Natural killer cell treated with Interleukin-12 subunit alpha and Interleukin-12 subunit beta and Interleukin-15 and Interleukin-18, amount 100 ng/mL, for 72 hours (primary cell): ENCODE results near the gene GPR87. TPM values are rescaled to one million over a fixed set of nuclear protein-coding genes. Genes with fewer than 3 reads are reported as not detected.

Experiments used
- ATAC-seq, 2 donors: fragments of 150-1000 bp; cut with Tn5 transposase in 1 of 2; sonication (Bioruptor Pico), chemical (Tn5 transposase) in 1 of 2; 2 replicates each; pipeline ENCODE4 v1.10.0; 2021
- DNase-seq: peaks from one replicate; pipeline ENCODE4 v3.0.0; 2022; ENCODE audit warnings: low spot score
- H3K27ac Mint-ChIP-seq, 2 donors: 1 replicate in 1 of 2; 2 replicates in 1 of 2; pipeline ENCODE4 v1.8.0; 2022; ENCODE audit warnings: mixed read lengths in 2 of 2, mild to moderate bottlenecking in 1 of 2, moderate library complexity in 1 of 2
- H3K27me3 Mint-ChIP-seq, 2 donors: 1 replicate in 1 of 2; 2 replicates in 1 of 2; pipeline ENCODE4 v1.8.0; 2022; ENCODE audit warnings: mixed read lengths in 2 of 2
- H3K36me3 Mint-ChIP-seq: one replicate; pipeline ENCODE4 v1.8.0; 2022; ENCODE audit warnings: mixed read lengths
- H3K4me1 Mint-ChIP-seq, 2 donors: 1 replicate in 1 of 2; 2 replicates in 1 of 2; pipeline ENCODE4 v1.8.0; 2022; ENCODE audit warnings: low read depth in 2 of 2, mixed read lengths in 2 of 2, mild to moderate bottlenecking in 1 of 2
- H3K4me3 Mint-ChIP-seq: one replicate; pipeline ENCODE4 v1.8.0; 2022; ENCODE audit warnings: mixed read lengths
- H3K9me3 Mint-ChIP-seq: 2 replicates; pipeline ENCODE4 v1.8.0; 2022; ENCODE audit warnings: mixed read lengths
- total RNA-seq, 2 donors: library from RNA; stranded (reverse); gene quantifications; one replicate each; pipeline ENCODE4 v1.2.3, GENCODE V29; 2022

The GPR87 gene
- total RNA-seq, 2 donors from 2014 or later: not detected

- no peaks in the 10 kb centered on the region for H3K9me3 Mint-ChIP-seq
- ATAC-seq (no peak), DNase-seq (no peak)
Observed at GRCh38 chr3:151329363-151329762, 12.7 kb upstream of the GPR87 start, which contains the start of gene P2RY13. Gene P2RY13 (minus strand): TSS chr3:151329549. CDS start chr3:151329528, 21 bp downstream.

GRCh38 chr3:151328298-151328995 is 11.8 kb upstream of the GPR87 start:
- no peaks in the 10 kb centered on the region for H3K9me3 Mint-ChIP-seq
- ATAC-seq (peak; percentile 86 to 90), DNase-seq (peak; percentile 62)
- no peaks in the 10 kb centered on the region for H3K36me3 Mint-ChIP-seq
- H3K27ac Mint-ChIP-seq: peak overlapping the region; percentile 43 to 53
- no peaks in the 10 kb centered on the region for H3K27me3 Mint-ChIP-seq
- H3K4me1 Mint-ChIP-seq: peaks cover 9 to 25% of the 10 kb centered on the region in 2 donors
- peak overlapping the region; percentile 64 for H3K4me3 Mint-ChIP-seq

More at GRCh38 chr3:151329363-151329762, 12.7 kb upstream of the GPR87 start, which contains the start of gene P2RY13:
- Mint-ChIP-seq H3K27ac (peak within 1 kb of the TSS; percentile 43 to 53), H3K4me3 (peak within 1 kb of the TSS; percentile 64), H3K27me3 (no peaks in the 10 kb centered on the region), H3K36me3 (no peaks in the 10 kb centered on the region), H3K4me1 (peaks cover 9 to 20% of the 10 kb centered on the region in 2 donors)

GRCh38 chr3:151327571-151328198 is 11.1 kb upstream of the GPR87 start:
- H3K9me3 Mint-ChIP-seq: no peaks in the 10 kb centered on the region
- ATAC-seq: no peak
- H3K4me3 Mint-ChIP-seq: peak overlapping the region; percentile 64

GRCh38 chr3:151322511-151322910 is 5.9 kb upstream of the GPR87 start:
- Mint-ChIP-seq H3K27me3 (no peaks in the 10 kb centered on the region), H3K4me1 (peaks cover 0 to 13% of the 10 kb centered on the region in 2 donors), H3K9me3 (no peaks in the 10 kb centered on the region), H3K4me3 (no peak overlapping the region), H3K27ac (no peak overlapping the region), H3K36me3 (no peaks in the 10 kb centered on the region)
- DNase-seq: no peak
- ATAC-seq: no peak

More at GRCh38 chr3:151327571-151328198, 11.1 kb upstream of the GPR87 start:
- Mint-ChIP-seq H3K27me3 (no peaks in the 10 kb centered on the region), H3K4me1 (peaks cover 9 to 21% of the 10 kb centered on the region in 2 donors), H3K27ac (peak overlapping the region; percentile 43 to 53), H3K36me3 (no peaks in the 10 kb centered on the region)
- no peak for DNase-seq

GRCh38 chr3:151321526-151321925 is 4.9 kb upstream of the GPR87 start:
- Mint-ChIP-seq H3K27ac (no peak overlapping the region), H3K36me3 (no peaks in the 10 kb centered on the region), H3K4me1 (peaks cover 0 to 13% of the 10 kb centered on the region in 2 donors), H3K9me3 (no peaks in the 10 kb centered on the region), H3K27me3 (no peaks in the 10 kb centered on the region), H3K4me3 (no peak overlapping the region)
- DNase-seq (no peak), ATAC-seq (no peak)

- Mint-ChIP-seq H3K27me3 (no peaks in the 10 kb centered on the region), H3K4me3 (no peak overlapping the region)
- no peak for ATAC-seq
Observed at GRCh38 chr3:151320131-151320530, 3.5 kb upstream of the GPR87 start.

GRCh38 chr3:151319628-151320027 is 3.0 kb upstream of the GPR87 start:
- no peak for ATAC-seq
- Mint-ChIP-seq H3K27me3 (peaks cover 0 to 2% of the 10 kb centered on the region in 2 donors), H3K9me3 (no peaks in the 10 kb centered on the region), H3K36me3 (no peaks in the 10 kb centered on the region), H3K4me1 (peaks cover 0 to 13% of the 10 kb centered on the region in 2 donors), H3K27ac (no peak overlapping the region), H3K4me3 (no peak overlapping the region)
- no peak for DNase-seq

More at GRCh38 chr3:151320131-151320530, 3.5 kb upstream of the GPR87 start:
- H3K4me1 Mint-ChIP-seq: peaks cover 0 to 13% of the 10 kb centered on the region in 2 donors
- no peaks in the 10 kb centered on the region for H3K9me3 Mint-ChIP-seq
- no peak for DNase-seq
- no peaks in the 10 kb centered on the region for H3K36me3 Mint-ChIP-seq
- no peak overlapping the region for H3K27ac Mint-ChIP-seq

- no peak overlapping the region for H3K4me3 Mint-ChIP-seq
- no peak overlapping the region for H3K27ac Mint-ChIP-seq
- H3K36me3 Mint-ChIP-seq: no peaks in the 10 kb centered on the region
- peaks cover 0 to 2% of the 10 kb centered on the region in 2 donors for H3K27me3 Mint-ChIP-seq
- H3K4me1 Mint-ChIP-seq: peaks cover 0 to 7% of the 10 kb centered on the region in 2 donors
- no peak for ATAC-seq
- H3K9me3 Mint-ChIP-seq: no peaks in the 10 kb centered on the region
- no peak for DNase-seq
Observed at GRCh38 chr3:151318991-151319390, 2.4 kb upstream of the GPR87 start.

GRCh38 chr3:151318313-151318712 is 1.7 kb upstream of the GPR87 start:
- Mint-ChIP-seq H3K9me3 (no peaks in the 10 kb centered on the region), H3K27ac (no peak overlapping the region), H3K27me3 (peaks cover 0 to 2% of the 10 kb centered on the region in 2 donors), H3K4me3 (no peak overlapping the region), H3K4me1 (peaks cover 0 to 4% of the 10 kb centered on the region in 2 donors), H3K36me3 (no peaks in the 10 kb centered on the region)
- DNase-seq (no peak), ATAC-seq (no peak)

- Mint-ChIP-seq H3K4me1 (no peaks in the 10 kb centered on the region), H3K27ac (peak overlapping the region in 1 of 2 donors; percentile 7), H3K9me3 (no peaks in the 10 kb centered on the region), H3K36me3 (no peaks in the 10 kb centered on the region), H3K27me3 (peaks cover 0 to 2% of the 10 kb centered on the region in 2 donors), H3K4me3 (no peak overlapping the region)
- DNase-seq (no peak), ATAC-seq (no peak)
Observed at GRCh38 chr3:151315846-151316245, 774 bp downstream of the GPR87 start.

- H3K9me3 Mint-ChIP-seq: no peaks in the 10 kb centered on the region
- H3K36me3 Mint-ChIP-seq: no peaks in the 10 kb centered on the region
- ATAC-seq (no peak), DNase-seq (no peak)
- no peak overlapping the region for H3K4me3 Mint-ChIP-seq
- peak overlapping the region in 1 of 2 donors; percentile 7 for H3K27ac Mint-ChIP-seq
- H3K4me1 Mint-ChIP-seq: no peaks in the 10 kb centered on the region
- H3K27me3 Mint-ChIP-seq: peaks cover 0 to 2% of the 10 kb centered on the region in 2 donors
Observed at GRCh38 chr3:151315136-151315535, 1.5 kb downstream of the GPR87 start.

GRCh38 chr3:151314593-151314992 is 2.0 kb downstream of the GPR87 start:
- H3K4me1 Mint-ChIP-seq: peaks cover 0 to under 1% of the 10 kb centered on the region in 2 donors
- no peaks in the 10 kb centered on the region for H3K9me3 Mint-ChIP-seq
- DNase-seq (no peak), ATAC-seq (no peak)
- peaks cover 0 to 3% of the 10 kb centered on the region in 2 donors for H3K27me3 Mint-ChIP-seq
- H3K36me3 Mint-ChIP-seq: no peaks in the 10 kb centered on the region
- H3K27ac Mint-ChIP-seq: no peak overlapping the region
- H3K4me3 Mint-ChIP-seq: no peak overlapping the region

GRCh38 chr3:151314137-151314536 is 2.5 kb downstream of the GPR87 start:
- Mint-ChIP-seq H3K36me3 (no peaks in the 10 kb centered on the region), H3K9me3 (no peaks in the 10 kb centered on the region), H3K4me1 (peaks cover 0 to 4% of the 10 kb centered on the region in 2 donors), H3K27me3 (peaks cover 0 to 7% of the 10 kb centered on the region in 2 donors), H3K4me3 (no peak overlapping the region), H3K27ac (no peak overlapping the region)
- DNase-seq: no peak
- ATAC-seq: no peak

GRCh38 chr3:151312972-151313371 is 3.6 kb downstream of the GPR87 start:
- Mint-ChIP-seq H3K4me3 (no peak overlapping the region), H3K27ac (no peak overlapping the region), H3K4me1 (peaks cover 0 to 4% of the 10 kb centered on the region in 2 donors), H3K9me3 (no peaks in the 10 kb centered on the region), H3K27me3 (peaks cover 0 to 7% of the 10 kb centered on the region in 2 donors), H3K36me3 (no peaks in the 10 kb centered on the region)
- no peak for DNase-seq
- ATAC-seq: no peak
